ENCODE results near the gene TBC1D10B.

DNA sequence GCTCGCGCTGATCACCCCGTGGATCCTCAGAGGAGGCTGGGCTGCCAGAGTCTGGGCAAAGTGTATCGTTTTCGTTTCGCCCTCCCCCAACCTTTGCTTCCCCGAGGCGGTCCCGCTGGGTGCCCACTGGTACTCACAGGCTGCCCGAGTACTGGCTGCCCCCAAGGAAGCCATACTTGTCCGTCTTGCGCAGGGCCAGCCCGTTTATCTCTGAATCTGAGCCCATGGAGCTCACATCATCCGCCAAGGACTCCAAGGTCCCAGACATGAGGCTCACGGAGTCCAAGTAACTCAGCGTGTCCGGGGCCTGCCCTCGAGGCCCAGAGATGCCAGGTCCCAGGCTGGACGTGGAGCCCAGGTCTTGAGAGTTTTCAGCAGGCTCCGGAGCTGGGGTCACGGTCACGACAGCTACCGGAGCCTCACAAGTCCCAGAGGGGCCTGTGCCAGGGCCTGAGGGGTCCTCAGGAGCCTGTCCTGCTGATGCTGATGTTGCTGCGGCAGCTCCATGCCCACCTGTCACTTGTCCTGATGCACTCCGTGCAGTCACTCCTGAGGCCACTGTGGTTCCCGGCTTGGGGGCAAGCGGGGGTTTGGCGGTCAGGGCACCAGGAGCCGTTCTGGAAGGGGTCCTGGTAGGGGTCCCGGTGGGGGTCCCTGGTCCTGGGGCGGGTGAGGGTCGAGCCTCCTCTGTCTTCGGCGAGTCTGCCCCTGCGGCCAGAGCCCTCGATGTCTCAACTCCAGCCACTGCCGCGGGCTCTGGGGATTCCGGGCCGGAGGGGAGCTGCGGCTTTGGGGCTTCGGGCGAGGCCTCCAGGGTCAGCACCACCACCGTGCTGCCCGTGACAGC is 980 bp downstream of the TBC1D10B start:
- TF ChIP-seq, protein P1, sequence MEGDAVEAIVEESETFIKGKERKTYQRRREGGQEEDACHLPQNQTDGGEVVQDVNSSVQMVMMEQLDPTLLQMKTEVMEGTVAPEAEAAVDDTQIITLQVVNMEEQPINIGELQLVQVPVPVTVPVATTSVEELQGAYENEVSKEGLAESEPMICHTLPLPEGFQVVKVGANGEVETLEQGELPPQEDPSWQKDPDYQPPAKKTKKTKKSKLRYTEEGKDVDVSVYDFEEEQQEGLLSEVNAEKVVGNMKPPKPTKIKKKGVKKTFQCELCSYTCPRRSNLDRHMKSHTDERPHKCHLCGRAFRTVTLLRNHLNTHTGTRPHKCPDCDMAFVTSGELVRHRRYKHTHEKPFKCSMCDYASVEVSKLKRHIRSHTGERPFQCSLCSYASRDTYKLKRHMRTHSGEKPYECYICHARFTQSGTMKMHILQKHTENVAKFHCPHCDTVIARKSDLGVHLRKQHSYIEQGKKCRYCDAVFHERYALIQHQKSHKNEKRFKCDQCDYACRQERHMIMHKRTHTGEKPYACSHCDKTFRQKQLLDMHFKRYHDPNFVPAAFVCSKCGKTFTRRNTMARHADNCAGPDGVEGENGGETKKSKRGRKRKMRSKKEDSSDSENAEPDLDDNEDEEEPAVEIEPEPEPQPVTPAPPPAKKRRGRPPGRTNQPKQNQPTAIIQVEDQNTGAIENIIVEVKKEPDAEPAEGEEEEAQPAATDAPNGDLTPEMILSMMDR (IDR thresholded peaks at IDR 0.05), result no peak
- TF ChIP-seq ZFX (IDR thresholded peaks at IDR 0.05; ENCODE audit: borderline replicate concordance), result no peak

Data from 22Rv1 (cell line).